Astrocyte (in vitro differentiated cells and primary cell): ENCODE measurements around the gene SLCO3A1. TPM values are rescaled to one million over a fixed set of nuclear protein-coding genes. Genes with fewer than 3 reads are reported as not detected.

ENCODE experiments used
- DNase-seq: peaks from one replicate; pipeline ENCODE4 v3.0.0-alpha.2; 2010; ENCODE audit warnings: low read depth
- FAIRE-seq: peaks from 2 replicates; lab custom pipeline; 2011; peaks lifted over from hg19 to GRCh38; lab: Jason Lieb, UNC
- H2AFZ ChIP-seq: 2 replicates; pipeline ENCODE4 v1.6.0; 2012; ENCODE audit warnings: low read depth, low read length, inconsistent platforms
- H3K27ac ChIP-seq: 2 replicates; pipeline ENCODE4 v1.5.1; 2011; ENCODE audit warnings: low read depth, low read length, inconsistent platforms
- H3K27me3 ChIP-seq: 2 replicates; pipeline ENCODE4 v1.6.0; 2011; ENCODE audit warnings: low read length, inconsistent platforms; ENCODE audit not compliant: insufficient read depth
- H3K36me3 ChIP-seq: 2 replicates; pipeline ENCODE4 v1.5.1; 2011; ENCODE audit warnings: low read length, inconsistent platforms; ENCODE audit not compliant: insufficient read depth
- H3K4me1 ChIP-seq: 2 replicates; pipeline ENCODE4 v1.5.1; 2011; ENCODE audit warnings: low read length, inconsistent platforms; ENCODE audit not compliant: insufficient read depth
- H3K4me2 ChIP-seq: 2 replicates; pipeline ENCODE4 v1.6.0; 2012; ENCODE audit warnings: low read length, inconsistent platforms
- H3K4me3 ChIP-seq: 2 replicates; pipeline ENCODE4 v1.5.1; 2011; ENCODE audit warnings: low read depth, mild to moderate bottlenecking, low read length, inconsistent platforms; ENCODE audit not compliant: insufficient read depth
- H3K79me2 ChIP-seq: 2 replicates; pipeline ENCODE4 v1.6.0; 2012; ENCODE audit warnings: mild to moderate bottlenecking, low read length, inconsistent platforms; ENCODE audit not compliant: insufficient read depth
- H3K9ac ChIP-seq: 2 replicates; pipeline ENCODE4 v1.6.0; 2012; ENCODE audit warnings: mild to moderate bottlenecking, low read length, inconsistent platforms
- H3K9me3 ChIP-seq: 2 replicates; pipeline ENCODE4 v1.5.1; 2012; ENCODE audit warnings: low read depth, mild to moderate bottlenecking, low read length, inconsistent platforms; ENCODE audit not compliant: insufficient read depth
- H4K20me1 ChIP-seq: 2 replicates; pipeline ENCODE4 v1.6.0; 2012; ENCODE audit warnings: low read length, inconsistent platforms; ENCODE audit not compliant: insufficient read depth
- H3K27ac Mint-ChIP-seq: one replicate; pipeline ENCODE4 v1.8.0; 2021; ENCODE audit warnings: mild to moderate bottlenecking, mixed read lengths; ENCODE audit not compliant: unreplicated experiment
- H3K27me3 Mint-ChIP-seq: one replicate; pipeline ENCODE4 v1.8.0; 2021; ENCODE audit warnings: low read depth, mixed read lengths; ENCODE audit not compliant: unreplicated experiment
- H3K36me3 Mint-ChIP-seq: one replicate; pipeline ENCODE4 v1.8.0; 2021; ENCODE audit warnings: low read depth, mixed read lengths; ENCODE audit not compliant: unreplicated experiment
- H3K4me1 Mint-ChIP-seq: one replicate; pipeline ENCODE4 v1.8.0; 2021; ENCODE audit warnings: low read depth, mixed read lengths; ENCODE audit not compliant: unreplicated experiment
- H3K4me3 Mint-ChIP-seq: one replicate; pipeline ENCODE4 v1.8.0; 2021; ENCODE audit warnings: mild to moderate bottlenecking, moderate library complexity, mixed read lengths; ENCODE audit not compliant: unreplicated experiment
- H3K9me3 Mint-ChIP-seq: one replicate; pipeline ENCODE4 v1.8.0; 2021; ENCODE audit warnings: mild to moderate bottlenecking, mixed read lengths; ENCODE audit not compliant: unreplicated experiment
- CTCF ChIP-seq: IDR thresholded peaks from 2 replicates; pipeline ENCODE4 v1.5.1; 2011; ENCODE audit warnings: low read depth, mild to moderate bottlenecking, inconsistent platforms, low read length, moderate library complexity; ENCODE audit not compliant: insufficient read depth
- EZH2 ChIP-seq: IDR thresholded peaks from 2 replicates; pipeline ENCODE4 v1.6.1; 2012; ENCODE audit warnings: mild to moderate bottlenecking, low read length, inconsistent platforms; ENCODE audit not compliant: insufficient read depth
- total RNA-seq: library from RNA; stranded (reverse); gene quantifications from 2 replicates; pipeline ENCODE4 v1.2.1, GENCODE V29; 2021

SLCO3A1 gene
- total RNA-seq, 1 donor from 2014 or later, result 9.4 TPM

- Histone ChIP-seq H3K9me3 (no peaks in the 10 kb centered on the region), H4K20me1 (no peaks in the 10 kb centered on the region), H3K27ac (no peak overlapping the region), H3K36me3 (no peaks in the 10 kb centered on the region), H3K79me2 (no peaks in the 10 kb centered on the region), H3K4me2 (no peak overlapping the region), H2AFZ (no peak overlapping the region), H3K4me1 (peaks cover 2% of the 10 kb centered on the region), H3K4me3 (no peak overlapping the region), H3K9ac (no peak overlapping the region), H3K27me3 (no peaks in the 10 kb centered on the region)
- no peak for DNase-seq
- H3K27ac Mint-ChIP-seq, result no peak overlapping the region
- FAIRE-seq, result no peak
- H3K4me3 Mint-ChIP-seq, result no peak overlapping the region
- H3K36me3 Mint-ChIP-seq, result peaks cover 6% of the 10 kb centered on the region
- no peaks in the 10 kb centered on the region for H3K9me3 Mint-ChIP-seq
- TF ChIP-seq EZH2 (no peak), CTCF (no peak)
- no peaks in the 10 kb centered on the region for H3K27me3 Mint-ChIP-seq
- peaks cover 2% of the 10 kb centered on the region for H3K4me1 Mint-ChIP-seq
These were observed 276.7 kb downstream of the SLCO3A1 start for GRCh38 chr15:92130244-92130643.

GRCh38 chr15:92130906-92131305 lies 277.4 kb downstream of the SLCO3A1 start:
- peaks cover 6% of the 10 kb centered on the region for H3K36me3 Mint-ChIP-seq
- TF ChIP-seq CTCF (no peak), EZH2 (no peak)
- Histone ChIP-seq H3K9ac (no peak overlapping the region), H3K27ac (no peak overlapping the region), H3K4me1 (peaks cover 2% of the 10 kb centered on the region), H2AFZ (no peak overlapping the region), H3K79me2 (no peaks in the 10 kb centered on the region), H3K27me3 (no peaks in the 10 kb centered on the region), H3K9me3 (no peaks in the 10 kb centered on the region), H3K4me2 (no peak overlapping the region), H3K36me3 (no peaks in the 10 kb centered on the region), H3K4me3 (no peak overlapping the region), H4K20me1 (no peaks in the 10 kb centered on the region)
- H3K27ac Mint-ChIP-seq, result no peak overlapping the region
- H3K4me1 Mint-ChIP-seq, result peaks cover 2% of the 10 kb centered on the region
- H3K27me3 Mint-ChIP-seq, result no peaks in the 10 kb centered on the region
- H3K4me3 Mint-ChIP-seq, result no peak overlapping the region
- FAIRE-seq (no peak), DNase-seq (no peak)
- H3K9me3 Mint-ChIP-seq, result no peaks in the 10 kb centered on the region

- FAIRE-seq (no peak), DNase-seq (no peak)
- H3K4me1 Mint-ChIP-seq, result peaks cover 2% of the 10 kb centered on the region
- TF ChIP-seq EZH2, result no peak
- TF ChIP-seq CTCF, result no peak
- H3K9ac ChIP-seq, result no peak overlapping the region
- no peaks in the 10 kb centered on the region for H3K36me3 ChIP-seq
- no peak overlapping the region for H2AFZ ChIP-seq
- no peaks in the 10 kb centered on the region for H3K9me3 Mint-ChIP-seq
- no peak overlapping the region for H3K4me3 Mint-ChIP-seq
- H4K20me1 ChIP-seq, result no peaks in the 10 kb centered on the region
- H3K27ac ChIP-seq, result no peak overlapping the region
- no peaks in the 10 kb centered on the region for H3K27me3 Mint-ChIP-seq
- H3K79me2 ChIP-seq, result no peaks in the 10 kb centered on the region
- H3K9me3 ChIP-seq, result no peaks in the 10 kb centered on the region
- peaks cover 3% of the 10 kb centered on the region for H3K36me3 Mint-ChIP-seq
- peaks cover 2% of the 10 kb centered on the region for H3K4me1 ChIP-seq
- no peaks in the 10 kb centered on the region for H3K27me3 ChIP-seq
- no peak overlapping the region for H3K4me3 ChIP-seq
- H3K4me2 ChIP-seq, result no peak overlapping the region
- H3K27ac Mint-ChIP-seq, result no peak overlapping the region
These were observed 279.7 kb downstream of the SLCO3A1 start for GRCh38 chr15:92132982-92133755.
